ENCODE results near the gene GLT1D1.

DNA sequence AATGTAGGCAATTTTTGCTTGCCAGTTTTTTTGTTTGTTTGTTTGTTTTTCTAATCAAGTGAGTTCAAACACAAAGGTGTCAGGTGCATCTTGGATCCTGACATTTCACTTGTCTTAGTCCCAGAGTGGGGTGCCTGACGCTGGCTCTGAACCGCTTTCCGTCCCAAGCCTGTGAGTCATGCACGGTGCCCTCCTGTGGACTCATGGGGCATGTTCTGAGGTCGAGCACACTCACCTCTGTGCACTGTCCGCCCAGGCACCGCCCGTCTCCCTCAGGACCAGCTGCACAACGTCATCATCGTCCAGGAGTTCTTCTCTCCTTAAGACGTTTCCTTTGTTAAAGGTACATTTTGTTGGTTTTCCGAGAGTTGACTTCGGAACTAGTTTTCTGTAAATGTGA, 98.2 kb downstream of the GLT1D1 start:
- no peak for TF ChIP-seq MAX (IDR thresholded peaks at IDR 0.05)
- TF ChIP-seq POLR2A (IDR thresholded peaks at IDR 0.05; ENCODE audit: borderline replicate concordance, extremely low read depth, insufficient read depth, insufficient read length): no peak
- TF ChIP-seq EZH2 (IDR thresholded peaks at IDR 0.05): no peak
- TF ChIP-seq, protein P1, sequence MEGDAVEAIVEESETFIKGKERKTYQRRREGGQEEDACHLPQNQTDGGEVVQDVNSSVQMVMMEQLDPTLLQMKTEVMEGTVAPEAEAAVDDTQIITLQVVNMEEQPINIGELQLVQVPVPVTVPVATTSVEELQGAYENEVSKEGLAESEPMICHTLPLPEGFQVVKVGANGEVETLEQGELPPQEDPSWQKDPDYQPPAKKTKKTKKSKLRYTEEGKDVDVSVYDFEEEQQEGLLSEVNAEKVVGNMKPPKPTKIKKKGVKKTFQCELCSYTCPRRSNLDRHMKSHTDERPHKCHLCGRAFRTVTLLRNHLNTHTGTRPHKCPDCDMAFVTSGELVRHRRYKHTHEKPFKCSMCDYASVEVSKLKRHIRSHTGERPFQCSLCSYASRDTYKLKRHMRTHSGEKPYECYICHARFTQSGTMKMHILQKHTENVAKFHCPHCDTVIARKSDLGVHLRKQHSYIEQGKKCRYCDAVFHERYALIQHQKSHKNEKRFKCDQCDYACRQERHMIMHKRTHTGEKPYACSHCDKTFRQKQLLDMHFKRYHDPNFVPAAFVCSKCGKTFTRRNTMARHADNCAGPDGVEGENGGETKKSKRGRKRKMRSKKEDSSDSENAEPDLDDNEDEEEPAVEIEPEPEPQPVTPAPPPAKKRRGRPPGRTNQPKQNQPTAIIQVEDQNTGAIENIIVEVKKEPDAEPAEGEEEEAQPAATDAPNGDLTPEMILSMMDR (IDR thresholded peaks at IDR 0.05 in 2 of 3, conservative IDR thresholded peaks at IDR 0.05 in 1 of 3; ENCODE audit: borderline replicate concordance in 1 of 3, insufficient read depth in 1 of 3, low read depth in 2 of 3, low read length in 2 of 3): no peak
- TF ChIP-seq CEBPB (IDR thresholded peaks at IDR 0.05; ENCODE audit: low read depth): no peak
- no peak for TF ChIP-seq SIN3A (IDR thresholded peaks at IDR 0.05; ENCODE audit: low read depth)
- TF ChIP-seq POLR2AphosphoS5 (IDR thresholded peaks at IDR 0.05; ENCODE audit: low read depth, low read length): no peak
- no peak for TF ChIP-seq FOSL1 (IDR thresholded peaks at IDR 0.05; ENCODE audit: low read depth)
- TF ChIP-seq SRF (IDR thresholded peaks at IDR 0.05; ENCODE audit: low read depth): no peak
- TF ChIP-seq, protein P2, sequence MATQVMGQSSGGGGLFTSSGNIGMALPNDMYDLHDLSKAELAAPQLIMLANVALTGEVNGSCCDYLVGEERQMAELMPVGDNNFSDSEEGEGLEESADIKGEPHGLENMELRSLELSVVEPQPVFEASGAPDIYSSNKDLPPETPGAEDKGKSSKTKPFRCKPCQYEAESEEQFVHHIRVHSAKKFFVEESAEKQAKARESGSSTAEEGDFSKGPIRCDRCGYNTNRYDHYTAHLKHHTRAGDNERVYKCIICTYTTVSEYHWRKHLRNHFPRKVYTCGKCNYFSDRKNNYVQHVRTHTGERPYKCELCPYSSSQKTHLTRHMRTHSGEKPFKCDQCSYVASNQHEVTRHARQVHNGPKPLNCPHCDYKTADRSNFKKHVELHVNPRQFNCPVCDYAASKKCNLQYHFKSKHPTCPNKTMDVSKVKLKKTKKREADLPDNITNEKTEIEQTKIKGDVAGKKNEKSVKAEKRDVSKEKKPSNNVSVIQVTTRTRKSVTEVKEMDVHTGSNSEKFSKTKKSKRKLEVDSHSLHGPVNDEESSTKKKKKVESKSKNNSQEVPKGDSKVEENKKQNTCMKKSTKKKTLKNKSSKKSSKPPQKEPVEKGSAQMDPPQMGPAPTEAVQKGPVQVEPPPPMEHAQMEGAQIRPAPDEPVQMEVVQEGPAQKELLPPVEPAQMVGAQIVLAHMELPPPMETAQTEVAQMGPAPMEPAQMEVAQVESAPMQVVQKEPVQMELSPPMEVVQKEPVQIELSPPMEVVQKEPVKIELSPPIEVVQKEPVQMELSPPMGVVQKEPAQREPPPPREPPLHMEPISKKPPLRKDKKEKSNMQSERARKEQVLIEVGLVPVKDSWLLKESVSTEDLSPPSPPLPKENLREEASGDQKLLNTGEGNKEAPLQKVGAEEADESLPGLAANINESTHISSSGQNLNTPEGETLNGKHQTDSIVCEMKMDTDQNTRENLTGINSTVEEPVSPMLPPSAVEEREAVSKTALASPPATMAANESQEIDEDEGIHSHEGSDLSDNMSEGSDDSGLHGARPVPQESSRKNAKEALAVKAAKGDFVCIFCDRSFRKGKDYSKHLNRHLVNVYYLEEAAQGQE (IDR thresholded peaks at IDR 0.05; ENCODE audit: low read depth): no peak
- TF ChIP-seq, protein P3, sequence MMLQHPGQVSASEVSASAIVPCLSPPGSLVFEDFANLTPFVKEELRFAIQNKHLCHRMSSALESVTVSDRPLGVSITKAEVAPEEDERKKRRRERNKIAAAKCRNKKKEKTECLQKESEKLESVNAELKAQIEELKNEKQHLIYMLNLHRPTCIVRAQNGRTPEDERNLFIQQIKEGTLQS (IDR thresholded peaks at IDR 0.05): no peak
- no peak for TF ChIP-seq ZNF274 (IDR thresholded peaks at IDR 0.05; ENCODE audit: low read depth, low read length)
- TF ChIP-seq RAD21 (IDR thresholded peaks at IDR 0.05; ENCODE audit: low read depth): no peak
